GM19328 (cell line): ENCODE results near the gene ACOT7.

Source experiments
- ATAC-seq: cut with Tn5 transposase; IDR thresholded peaks from one replicate; pipeline ENCODE4 v1.9.1; 2021; ENCODE audit warnings: mild to moderate bottlenecking, moderate library complexity; ENCODE audit not compliant: unreplicated experiment

ACOT7 gene

GRCh38 chr1:6424619-6425593 lies 31.3 kb upstream of the ACOT7 start, which contains the start of gene ESPN:
Gene ESPN (plus strand): TSS chr1:6424776. CDS start chr1:6424956, 180 bp downstream.
- ATAC-seq, result no peak

GRCh38 chr1:6424000-6424565 lies 30.5 kb upstream of the ACOT7 start:
- no peak for ATAC-seq

GRCh38 chr1:6423321-6423999 lies 29.9 kb upstream of the ACOT7 start:
- ATAC-seq, result no peak

GRCh38 chr1:6421266-6421665 lies 27.7 kb upstream of the ACOT7 start:
- no peak for ATAC-seq

- ATAC-seq, result no peak
Observed at GRCh38 chr1:6420454-6421042, 27.0 kb upstream of the ACOT7 start.

- no peak for ATAC-seq
Observed at GRCh38 chr1:6419804-6420453, 26.4 kb upstream of the ACOT7 start, which contains the start of gene HES2. Gene HES2 (minus strand): TSS chr1:6419919. CDS start chr1:6419820, 99 bp downstream.

- ATAC-seq, result no peak
Observed at GRCh38 chr1:6419397-6419803, 25.8 kb upstream of the ACOT7 start.

- no peak for ATAC-seq
Observed at GRCh38 chr1:6418668-6419396, 25.3 kb upstream of the ACOT7 start.

GRCh38 chr1:6417961-6418667 lies 24.5 kb upstream of the ACOT7 start:
- no peak for ATAC-seq

- no peak for ATAC-seq
Observed at GRCh38 chr1:6416906-6417305, 23.3 kb upstream of the ACOT7 start.

- no peak for ATAC-seq
Observed at GRCh38 chr1:6416295-6416656, 22.7 kb upstream of the ACOT7 start.

GRCh38 chr1:6414881-6415626 lies 21.5 kb upstream of the ACOT7 start:
- no peak for ATAC-seq

GRCh38 chr1:6414443-6414844 lies 20.9 kb upstream of the ACOT7 start:
- no peak for ATAC-seq

- ATAC-seq, result no peak
Observed at GRCh38 chr1:6412896-6413295, 19.3 kb upstream of the ACOT7 start.

GRCh38 chr1:6410248-6410893 lies 16.8 kb upstream of the ACOT7 start:
- no peak for ATAC-seq

- ATAC-seq, result no peak
Observed at GRCh38 chr1:6409733-6410132, 16.2 kb upstream of the ACOT7 start.

GRCh38 chr1:6409053-6409452 lies 15.5 kb upstream of the ACOT7 start:
- no peak for ATAC-seq

- no peak for ATAC-seq
Observed at GRCh38 chr1:6408023-6408422, 14.5 kb upstream of the ACOT7 start.
